Keratinocyte (primary cell): ENCODE measurements around the gene PDRG1.
"Not testable (repeated sequence)": the region's sequence is repeated elsewhere in the genome, so short reads cannot be mapped to it uniquely, and the experiment has no call there.

ENCODE experiments used
- EZH2 ChIP-seq: IDR thresholded peaks from one replicate; pipeline ENCODE4 v1.6.1; 2012; ENCODE audit warnings: inconsistent platforms, mild to moderate bottlenecking, low read length, moderate library complexity
- TF ChIP-seq, protein P1 (sequence below), 3 experiments: IDR thresholded peaks in 1 of 3; conservative IDR thresholded peaks in 1 of 3; optimal IDR thresholded peaks in 1 of 3; 2 replicates in 2 of 3; 3 replicates in 1 of 3; pipeline versions ENCODE3 to v1.5.1; 2011; ENCODE audit warnings: low read length in 3 of 3, mild to moderate bottlenecking in 3 of 3, moderate library complexity in 2 of 3, control low read depth in 1 of 3, inconsistent platforms in 1 of 3; ENCODE audit not compliant: insufficient read depth in 2 of 3; ENCODE audit errors: extremely low read depth in 1 of 3

- TF ChIP-seq, protein P1, sequence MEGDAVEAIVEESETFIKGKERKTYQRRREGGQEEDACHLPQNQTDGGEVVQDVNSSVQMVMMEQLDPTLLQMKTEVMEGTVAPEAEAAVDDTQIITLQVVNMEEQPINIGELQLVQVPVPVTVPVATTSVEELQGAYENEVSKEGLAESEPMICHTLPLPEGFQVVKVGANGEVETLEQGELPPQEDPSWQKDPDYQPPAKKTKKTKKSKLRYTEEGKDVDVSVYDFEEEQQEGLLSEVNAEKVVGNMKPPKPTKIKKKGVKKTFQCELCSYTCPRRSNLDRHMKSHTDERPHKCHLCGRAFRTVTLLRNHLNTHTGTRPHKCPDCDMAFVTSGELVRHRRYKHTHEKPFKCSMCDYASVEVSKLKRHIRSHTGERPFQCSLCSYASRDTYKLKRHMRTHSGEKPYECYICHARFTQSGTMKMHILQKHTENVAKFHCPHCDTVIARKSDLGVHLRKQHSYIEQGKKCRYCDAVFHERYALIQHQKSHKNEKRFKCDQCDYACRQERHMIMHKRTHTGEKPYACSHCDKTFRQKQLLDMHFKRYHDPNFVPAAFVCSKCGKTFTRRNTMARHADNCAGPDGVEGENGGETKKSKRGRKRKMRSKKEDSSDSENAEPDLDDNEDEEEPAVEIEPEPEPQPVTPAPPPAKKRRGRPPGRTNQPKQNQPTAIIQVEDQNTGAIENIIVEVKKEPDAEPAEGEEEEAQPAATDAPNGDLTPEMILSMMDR (optimal IDR thresholded peaks at IDR 0.05 in 1 of 3, IDR thresholded peaks at IDR 0.05 in 1 of 3, conservative IDR thresholded peaks at IDR 0.05 in 1 of 3; ENCODE audit: extremely low read depth in 1 of 3, insufficient read depth in 2 of 3, low read length in 3 of 3), result not testable (repeated sequence)
- TF ChIP-seq EZH2, result not testable (repeated sequence)
Observed at GRCh38 chr20:31917962-31918412, 33.9 kb downstream of the PDRG1 start.
